Measurements from ENCODE around the gene TRIM8.

The TRIM8 gene

DNA sequence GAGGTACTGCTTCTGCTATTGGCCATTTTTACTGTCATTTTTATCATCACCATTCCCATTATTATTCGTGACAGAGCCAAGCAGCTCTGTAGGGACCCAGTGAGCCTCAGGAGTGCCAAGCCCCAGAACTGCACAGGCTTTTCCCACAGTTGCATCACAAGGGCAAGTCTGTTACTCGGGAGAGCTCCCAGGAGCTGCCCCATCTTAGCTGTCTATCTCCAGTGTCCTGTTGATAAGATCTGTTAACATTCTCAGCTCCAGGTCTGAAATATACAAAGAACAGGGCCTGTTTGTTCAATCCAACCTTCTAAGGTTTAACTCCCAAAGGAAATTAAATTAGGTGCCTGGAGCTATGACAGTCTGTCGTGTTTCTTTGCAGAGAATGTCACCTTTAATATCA, 20.2 kb upstream of the TRIM8 start:
- Mint-ChIP-seq H3K27me3 (no peaks in the 10 kb centered on the region), H3K9me3 (no peaks in the 10 kb centered on the region), H3K4me3 (no peak overlapping the region), H3K27ac (no peak overlapping the region), H3K4me1 (peaks cover 18% of the 10 kb centered on the region), H3K36me3 (peaks cover 22% of the 10 kb centered on the region)
- no peak for ATAC-seq

- no peak for ATAC-seq
- Mint-ChIP-seq H3K27me3 (no peaks in the 10 kb centered on the region), H3K27ac (no peak overlapping the region), H3K4me1 (peaks cover 18% of the 10 kb centered on the region), H3K9me3 (no peaks in the 10 kb centered on the region), H3K4me3 (no peak overlapping the region), H3K36me3 (peaks cover 13% of the 10 kb centered on the region)
Measured at GRCh38 chr10:102624751-102625645, 19.3 kb upstream of the TRIM8 start.

DNA sequence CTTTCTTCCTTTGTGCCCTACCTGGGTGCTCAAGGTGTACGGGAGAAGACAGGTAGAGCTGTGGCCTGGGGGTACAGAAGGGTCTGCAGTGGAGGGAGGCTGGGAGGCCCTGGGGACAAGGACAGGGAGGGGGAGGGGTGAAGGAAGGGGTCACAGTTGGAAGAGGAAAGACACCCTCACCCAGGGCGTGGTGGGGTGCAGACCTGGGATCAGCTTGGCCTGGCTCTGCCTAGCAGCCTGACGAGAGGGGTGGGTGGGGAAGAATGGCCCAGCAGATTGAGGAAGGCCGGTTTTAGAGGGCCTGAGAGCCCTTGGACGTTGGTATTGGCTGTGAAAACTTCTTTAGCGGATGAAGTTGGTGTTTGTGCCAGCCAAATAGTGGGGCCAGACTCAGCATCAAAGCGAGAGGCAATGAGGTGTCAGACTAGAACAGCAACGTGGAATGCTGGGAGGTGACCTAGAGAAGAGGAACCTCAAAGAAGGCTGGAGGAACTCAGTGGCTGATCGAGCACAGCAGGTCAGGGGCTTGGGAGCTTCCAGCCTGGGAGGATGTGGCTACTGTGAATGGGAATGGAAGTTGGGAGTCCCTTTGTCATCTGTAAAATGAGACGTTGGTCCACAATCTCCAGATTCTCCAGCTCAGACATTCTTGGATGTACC, 18.1 kb upstream of the TRIM8 start:
- no peak for ATAC-seq
- Mint-ChIP-seq H3K9me3 (no peaks in the 10 kb centered on the region), H3K4me3 (no peak overlapping the region), H3K4me1 (peaks cover 18% of the 10 kb centered on the region), H3K36me3 (peaks cover 21% of the 10 kb centered on the region), H3K27ac (no peak overlapping the region), H3K27me3 (no peaks in the 10 kb centered on the region)

DNA sequence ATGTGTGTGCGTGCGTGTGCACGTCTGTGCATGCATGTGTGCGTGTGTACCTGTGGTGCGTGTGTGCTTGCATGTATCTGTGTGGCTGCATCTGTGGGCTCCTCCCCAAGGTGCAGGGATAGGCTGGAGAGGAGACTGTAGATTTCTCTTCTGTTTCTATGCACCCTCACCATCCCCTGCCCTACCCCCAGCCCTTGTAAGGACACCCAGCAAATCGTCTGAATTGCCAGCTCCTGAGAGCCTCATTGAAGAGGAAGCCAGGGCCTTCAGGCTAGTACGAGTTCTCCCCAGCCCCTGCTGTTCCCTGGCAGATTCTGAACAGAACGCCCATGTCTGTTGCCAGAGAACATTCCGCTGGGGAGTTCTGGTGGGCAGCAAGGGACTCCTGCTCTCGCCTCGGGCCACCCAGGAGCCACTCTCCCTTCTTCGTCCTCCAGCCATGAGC, 17.0 kb upstream of the TRIM8 start:
- Mint-ChIP-seq H3K4me1 (peaks cover 20% of the 10 kb centered on the region), H3K27me3 (no peaks in the 10 kb centered on the region), H3K4me3 (no peak overlapping the region), H3K36me3 (peaks cover 25% of the 10 kb centered on the region), H3K27ac (no peak overlapping the region), H3K9me3 (no peaks in the 10 kb centered on the region)
- no peak for ATAC-seq

GRCh38 chr10:102627736-102628293, 16.5 kb upstream of the TRIM8 start:
- peaks cover 25% of the 10 kb centered on the region for H3K36me3 Mint-ChIP-seq
- ATAC-seq = no peak
- no peaks in the 10 kb centered on the region for H3K9me3 Mint-ChIP-seq
- H3K4me1 Mint-ChIP-seq = peaks cover 25% of the 10 kb centered on the region
- H3K27me3 Mint-ChIP-seq = no peaks in the 10 kb centered on the region
- H3K4me3 Mint-ChIP-seq = no peak overlapping the region
- H3K27ac Mint-ChIP-seq = no peak overlapping the region

- Mint-ChIP-seq H3K4me3 (no peak overlapping the region), H3K27me3 (no peaks in the 10 kb centered on the region), H3K4me1 (peaks cover 31% of the 10 kb centered on the region), H3K36me3 (peaks cover 25% of the 10 kb centered on the region), H3K9me3 (no peaks in the 10 kb centered on the region), H3K27ac (no peak overlapping the region)
- no peak for ATAC-seq
Measured at GRCh38 chr10:102628451-102628911, 15.8 kb upstream of the TRIM8 start.

DNA sequence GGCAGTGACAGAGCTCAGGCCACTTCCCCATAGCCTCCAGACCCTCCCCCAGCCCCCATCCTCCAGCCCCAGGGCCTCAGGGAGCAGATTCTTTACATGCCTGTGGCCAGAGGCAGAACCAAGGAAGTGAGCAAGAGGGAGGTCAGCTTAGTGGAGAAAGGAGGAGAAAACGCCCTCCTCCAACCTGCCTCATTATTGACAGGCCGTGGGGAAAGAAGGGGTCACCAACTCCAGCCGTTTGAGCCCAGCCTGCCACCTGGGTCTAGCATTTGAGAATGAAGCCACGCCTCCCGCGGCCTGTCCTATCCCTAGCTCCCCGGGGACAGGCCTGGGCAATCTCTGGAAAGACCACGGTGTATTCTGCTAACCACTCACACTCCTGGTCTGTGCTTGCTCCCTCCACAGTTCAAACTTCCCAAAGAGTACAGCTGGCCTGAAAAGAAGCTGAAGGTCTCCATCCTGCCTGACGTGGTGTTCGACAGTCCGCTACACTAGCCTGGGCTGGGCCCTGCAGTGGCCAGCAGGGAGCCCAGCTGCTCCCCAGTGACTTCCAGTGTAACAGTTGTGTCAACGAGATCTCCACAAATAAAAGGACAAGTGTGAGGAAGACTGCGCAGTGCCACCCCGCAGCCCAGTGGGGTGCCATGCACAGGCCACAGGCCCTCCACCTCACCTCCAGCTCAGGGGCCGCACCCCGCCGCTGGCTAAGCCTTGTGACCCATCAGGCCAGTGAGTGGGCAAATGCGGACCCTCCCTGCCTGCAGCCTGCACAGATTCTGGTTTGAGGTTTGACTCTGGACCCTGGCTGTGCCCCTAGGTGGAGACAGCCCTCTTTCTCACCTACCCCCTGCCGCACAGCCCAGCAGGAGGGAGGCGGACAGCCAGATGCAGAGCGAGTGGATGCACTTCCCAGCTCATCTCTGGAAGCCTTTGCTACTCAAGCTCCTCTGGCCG, 14.3 kb upstream of the TRIM8 start:
- Mint-ChIP-seq H3K27me3 (no peaks in the 10 kb centered on the region), H3K4me3 (no peak overlapping the region), H3K27ac (no peak overlapping the region), H3K9me3 (no peaks in the 10 kb centered on the region), H3K4me1 (peaks cover 33% of the 10 kb centered on the region), H3K36me3 (peaks cover 25% of the 10 kb centered on the region)
- ATAC-seq = no peak

- ATAC-seq = no peak
- H3K4me3 Mint-ChIP-seq = no peak overlapping the region
- no peaks in the 10 kb centered on the region for H3K27me3 Mint-ChIP-seq
- peaks cover 33% of the 10 kb centered on the region for H3K4me1 Mint-ChIP-seq
- H3K36me3 Mint-ChIP-seq = peaks cover 25% of the 10 kb centered on the region
- H3K27ac Mint-ChIP-seq = no peak overlapping the region
- H3K9me3 Mint-ChIP-seq = no peaks in the 10 kb centered on the region
Measured at GRCh38 chr10:102630663-102631062, 13.6 kb upstream of the TRIM8 start.

GRCh38 chr10:102631525-102632393, 12.5 kb upstream of the TRIM8 start:
- Mint-ChIP-seq H3K4me3 (no peak overlapping the region), H3K27me3 (no peaks in the 10 kb centered on the region), H3K36me3 (peaks cover 25% of the 10 kb centered on the region), H3K9me3 (no peaks in the 10 kb centered on the region), H3K27ac (peak overlapping the region; percentile 11), H3K4me1 (peaks cover 32% of the 10 kb centered on the region)
- ATAC-seq = no peak

GRCh38 chr10:102632394-102633111, 11.7 kb upstream of the TRIM8 start:
- H3K36me3 Mint-ChIP-seq = peaks cover 17% of the 10 kb centered on the region
- H3K4me3 Mint-ChIP-seq = no peak overlapping the region
- H3K27ac Mint-ChIP-seq = peak overlapping the region; percentile 66
- H3K4me1 Mint-ChIP-seq = peaks cover 35% of the 10 kb centered on the region
- H3K9me3 Mint-ChIP-seq = no peaks in the 10 kb centered on the region
- H3K27me3 Mint-ChIP-seq = no peaks in the 10 kb centered on the region
- no peak for ATAC-seq

- Mint-ChIP-seq H3K4me1 (peaks cover 35% of the 10 kb centered on the region), H3K4me3 (no peak overlapping the region), H3K27ac (peak overlapping the region; percentile 66), H3K27me3 (no peaks in the 10 kb centered on the region), H3K36me3 (peaks cover 13% of the 10 kb centered on the region), H3K9me3 (no peaks in the 10 kb centered on the region)
- peak; percentile 35 for ATAC-seq
Measured at GRCh38 chr10:102633287-102633686, 11.0 kb upstream of the TRIM8 start.

- H3K36me3 Mint-ChIP-seq = peaks cover 13% of the 10 kb centered on the region
- peak overlapping the region; percentile 66 for H3K27ac Mint-ChIP-seq
- no peaks in the 10 kb centered on the region for H3K9me3 Mint-ChIP-seq
- no peak overlapping the region for H3K4me3 Mint-ChIP-seq
- ATAC-seq = no peak
- H3K4me1 Mint-ChIP-seq = peaks cover 35% of the 10 kb centered on the region
- H3K27me3 Mint-ChIP-seq = no peaks in the 10 kb centered on the region
Measured at GRCh38 chr10:102633848-102634247, 10.4 kb upstream of the TRIM8 start.

DNA sequence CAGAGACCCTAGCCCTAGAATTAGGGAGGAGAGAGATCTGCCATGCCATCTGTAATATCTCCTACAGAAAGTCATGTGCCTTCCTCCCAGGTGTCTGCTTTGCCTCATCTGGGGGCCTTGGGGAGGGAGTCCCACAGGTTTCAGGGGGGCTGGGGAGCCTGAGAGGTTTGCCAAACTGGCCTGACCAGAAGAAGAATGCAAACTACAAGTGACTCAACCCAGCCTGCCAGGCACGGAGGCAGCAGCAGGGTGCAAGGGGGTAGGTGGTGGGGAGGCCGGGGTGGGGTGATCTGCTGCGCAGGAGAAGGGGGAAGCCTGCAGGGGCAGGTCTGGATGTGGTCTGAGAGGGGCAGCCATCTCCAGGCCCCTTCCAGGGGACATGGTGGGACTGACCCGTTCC, 9.6 kb upstream of the TRIM8 start:
- peaks cover 35% of the 10 kb centered on the region for H3K4me1 Mint-ChIP-seq
- no peak for ATAC-seq
- H3K36me3 Mint-ChIP-seq = peaks cover 13% of the 10 kb centered on the region
- H3K27me3 Mint-ChIP-seq = no peaks in the 10 kb centered on the region
- H3K9me3 Mint-ChIP-seq = no peaks in the 10 kb centered on the region
- no peak overlapping the region for H3K4me3 Mint-ChIP-seq
- H3K27ac Mint-ChIP-seq = no peak overlapping the region

Measured in stimulated activated memory B cell treated with anti-CD40 and anti-IgM and Interleukin-4, amounts not matched to agents 10 μg/mL and 1 μg/mL and 100 μg/mL, for 72 hours (primary cell).